ENCODE measurements around the gene BDH1.

The BDH1 gene

GRCh38 chr3:197554562-197555280 is 1.0 kb downstream of the BDH1 start:
- TF ChIP-seq, protein P1, sequence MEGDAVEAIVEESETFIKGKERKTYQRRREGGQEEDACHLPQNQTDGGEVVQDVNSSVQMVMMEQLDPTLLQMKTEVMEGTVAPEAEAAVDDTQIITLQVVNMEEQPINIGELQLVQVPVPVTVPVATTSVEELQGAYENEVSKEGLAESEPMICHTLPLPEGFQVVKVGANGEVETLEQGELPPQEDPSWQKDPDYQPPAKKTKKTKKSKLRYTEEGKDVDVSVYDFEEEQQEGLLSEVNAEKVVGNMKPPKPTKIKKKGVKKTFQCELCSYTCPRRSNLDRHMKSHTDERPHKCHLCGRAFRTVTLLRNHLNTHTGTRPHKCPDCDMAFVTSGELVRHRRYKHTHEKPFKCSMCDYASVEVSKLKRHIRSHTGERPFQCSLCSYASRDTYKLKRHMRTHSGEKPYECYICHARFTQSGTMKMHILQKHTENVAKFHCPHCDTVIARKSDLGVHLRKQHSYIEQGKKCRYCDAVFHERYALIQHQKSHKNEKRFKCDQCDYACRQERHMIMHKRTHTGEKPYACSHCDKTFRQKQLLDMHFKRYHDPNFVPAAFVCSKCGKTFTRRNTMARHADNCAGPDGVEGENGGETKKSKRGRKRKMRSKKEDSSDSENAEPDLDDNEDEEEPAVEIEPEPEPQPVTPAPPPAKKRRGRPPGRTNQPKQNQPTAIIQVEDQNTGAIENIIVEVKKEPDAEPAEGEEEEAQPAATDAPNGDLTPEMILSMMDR (IDR thresholded peaks at IDR 0.05), result peak; percentile 20
- Histone ChIP-seq H3K4me3 (peak overlapping the region; percentile 78), H3K27ac (peak overlapping the region; percentile 78 to 84)
- peak; percentile 94 for DNase-seq (ENCODE audit: low spot score)

DNA sequence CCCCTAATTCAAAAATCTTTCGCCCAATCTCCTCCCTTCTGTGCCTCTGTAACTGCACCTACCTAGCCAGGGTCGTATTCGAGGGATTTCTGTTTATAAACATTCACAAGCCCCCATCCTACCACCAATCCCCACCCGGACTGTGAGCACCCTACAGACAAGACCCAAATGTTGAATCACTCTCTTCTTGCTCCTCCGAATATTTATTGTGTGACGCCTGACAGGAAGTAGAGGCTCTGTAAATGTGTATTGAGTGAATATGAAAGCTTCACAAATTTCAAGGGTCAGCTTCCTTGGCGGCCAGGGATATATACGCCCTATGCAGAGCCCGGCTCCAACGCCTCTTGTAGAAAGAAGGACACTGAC is 1.6 kb downstream of the BDH1 start:
- H3K27ac ChIP-seq, result peak overlapping the region; percentile 78 to 84
- TF ChIP-seq, protein P1 (IDR thresholded peaks at IDR 0.05), result no peak
- H3K4me3 ChIP-seq, result peak overlapping the region; percentile 78
- no peak for DNase-seq (ENCODE audit: low spot score)

DNA sequence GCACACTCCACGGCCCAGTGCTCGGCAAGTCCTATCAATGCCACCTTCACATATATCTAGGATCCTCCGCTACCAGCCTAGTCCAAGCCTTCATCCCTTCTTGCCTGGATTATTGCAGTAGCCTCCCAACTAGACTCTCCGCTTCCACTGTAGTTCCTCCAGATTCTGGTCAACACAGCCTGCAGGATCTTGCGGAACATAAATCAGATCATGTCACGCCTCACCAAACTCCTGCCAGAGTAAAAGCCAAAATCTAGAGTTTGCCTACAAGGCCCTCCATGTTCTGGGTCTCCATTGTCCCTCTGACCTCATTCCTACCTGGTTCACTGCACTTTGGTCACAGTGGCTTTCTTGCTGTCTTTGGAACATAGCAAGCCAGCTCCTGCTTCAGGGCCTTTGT is 3.6 kb downstream of the BDH1 start:
- Histone ChIP-seq H3K27ac (no peak overlapping the region), H3K4me3 (no peak overlapping the region)
- TF ChIP-seq, protein P1 (IDR thresholded peaks at IDR 0.05), result no peak
- no peak for DNase-seq (ENCODE audit: low spot score)

GRCh38 chr3:197550489-197550888 is 5.3 kb downstream of the BDH1 start:
- DNase-seq (ENCODE audit: low spot score), result no peak
- Histone ChIP-seq H3K4me3 (no peak overlapping the region), H3K27ac (no peak overlapping the region)
- TF ChIP-seq, protein P1 (IDR thresholded peaks at IDR 0.05), result no peak

DNA sequence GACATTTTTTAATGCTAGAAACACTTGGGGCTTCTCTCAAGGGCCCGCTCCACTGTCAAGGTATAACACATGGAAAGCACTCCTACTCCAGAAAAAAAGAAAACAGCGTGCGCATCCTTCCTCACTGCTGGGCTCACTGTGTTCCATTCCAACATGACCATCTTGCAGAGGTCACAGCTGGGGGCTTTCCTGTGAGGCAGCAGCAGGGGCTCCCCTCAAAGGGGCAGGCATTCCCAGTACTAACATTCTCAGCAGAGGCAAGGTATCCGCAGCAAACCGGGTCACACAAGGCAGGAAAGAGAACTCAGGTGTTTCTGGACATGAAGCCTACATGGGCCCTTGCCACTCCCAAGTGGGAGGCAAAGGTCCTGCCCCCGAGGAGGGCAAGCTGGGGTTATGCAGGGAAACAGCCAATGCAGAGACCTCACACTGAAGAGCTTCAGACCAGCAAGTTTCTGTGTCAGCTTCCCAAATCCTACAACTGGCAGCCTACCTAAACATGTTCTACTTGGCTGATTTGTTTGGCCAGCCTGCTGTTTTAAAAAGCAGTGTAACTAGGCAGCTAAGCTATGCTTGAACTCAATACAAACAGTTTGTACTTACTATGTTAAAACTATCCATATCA is 6.4 kb downstream of the BDH1 start:
- TF ChIP-seq, protein P1 (IDR thresholded peaks at IDR 0.05), result no peak
- no peak for DNase-seq (ENCODE audit: low spot score)
- no peak overlapping the region for H3K27ac ChIP-seq

DNA sequence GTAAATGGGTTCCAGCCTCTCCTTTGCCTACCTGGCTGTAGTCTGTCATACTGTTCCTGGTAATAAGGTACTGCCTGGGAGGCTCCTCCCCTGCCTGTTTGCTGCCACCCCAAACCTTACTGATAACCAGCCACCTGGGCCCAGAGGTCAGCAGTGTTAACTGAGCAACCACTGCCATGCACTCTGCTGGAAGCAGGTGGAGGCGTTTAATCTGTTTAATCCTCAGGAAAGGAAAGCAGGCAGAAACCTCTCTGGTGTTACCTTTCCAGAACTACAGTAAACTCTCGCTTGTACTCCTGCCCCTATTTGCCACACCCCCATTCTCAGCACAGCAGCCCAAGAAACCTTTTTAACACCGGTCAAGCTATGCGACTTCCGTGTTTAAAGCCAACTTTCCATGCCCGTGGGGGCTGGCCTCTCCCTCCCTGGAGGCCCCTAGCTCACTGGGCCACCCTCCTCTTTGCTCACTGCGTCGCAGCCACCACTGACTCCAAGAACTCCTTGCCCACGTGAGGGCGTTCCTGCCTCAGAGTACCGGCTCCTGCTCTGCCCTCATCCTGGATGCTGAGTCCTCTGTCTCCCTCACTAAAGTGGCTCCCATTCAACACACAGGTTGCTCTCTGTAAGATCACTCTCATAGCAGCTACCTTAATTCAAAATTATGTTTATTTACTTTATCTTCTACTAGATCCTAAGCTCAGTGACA is 8.3 kb downstream of the BDH1 start:
- no peak overlapping the region for H3K27ac ChIP-seq
- DNase-seq (ENCODE audit: low spot score), result no peak

More for the DNA sequence above, 6.4 kb downstream of the BDH1 start:
- H3K4me3 ChIP-seq, result no peak overlapping the region

More for the DNA sequence above, 8.3 kb downstream of the BDH1 start:
- no peak overlapping the region for H3K4me3 ChIP-seq
- TF ChIP-seq, protein P1 (IDR thresholded peaks at IDR 0.05), result no peak

Data from coronary artery (tissue), 2 donors.